Measurements from ENCODE around the gene FRYL.
"Not testable (repeated sequence)": the region's sequence is repeated elsewhere in the genome, so short reads cannot be mapped to it uniquely, and the experiment has no call there.

The FRYL gene

GRCh38 chr4:48653217-48654014 is 126.7 kb downstream of the FRYL start:
- DNase-seq, result no peak

GRCh38 chr4:48651914-48652313 is 128.2 kb downstream of the FRYL start:
- DNase-seq, result no peak

DNA sequence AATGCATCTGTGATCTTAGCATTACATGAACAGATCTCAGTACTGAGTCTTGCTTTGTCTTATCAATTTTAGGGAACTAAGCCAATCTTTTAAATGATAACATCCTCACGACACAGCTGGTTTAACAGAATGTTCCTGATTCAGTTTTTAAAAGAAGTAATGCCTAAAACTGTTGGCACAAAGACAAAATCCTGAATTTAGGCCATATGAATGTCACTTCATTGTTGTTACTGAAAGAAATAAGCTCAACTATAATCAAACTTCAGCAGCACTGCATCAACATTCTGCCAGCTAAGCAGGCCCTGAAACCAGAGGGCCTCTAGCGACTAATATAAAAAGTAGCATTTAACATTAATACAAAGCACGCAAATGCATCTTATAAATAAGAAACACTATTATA is 130.6 kb downstream of the FRYL start:
- DNase-seq, result no peak

- DNase-seq, result no peak
These were observed 134.8 kb downstream of the FRYL start for GRCh38 chr4:48645225-48645794.

DNA sequence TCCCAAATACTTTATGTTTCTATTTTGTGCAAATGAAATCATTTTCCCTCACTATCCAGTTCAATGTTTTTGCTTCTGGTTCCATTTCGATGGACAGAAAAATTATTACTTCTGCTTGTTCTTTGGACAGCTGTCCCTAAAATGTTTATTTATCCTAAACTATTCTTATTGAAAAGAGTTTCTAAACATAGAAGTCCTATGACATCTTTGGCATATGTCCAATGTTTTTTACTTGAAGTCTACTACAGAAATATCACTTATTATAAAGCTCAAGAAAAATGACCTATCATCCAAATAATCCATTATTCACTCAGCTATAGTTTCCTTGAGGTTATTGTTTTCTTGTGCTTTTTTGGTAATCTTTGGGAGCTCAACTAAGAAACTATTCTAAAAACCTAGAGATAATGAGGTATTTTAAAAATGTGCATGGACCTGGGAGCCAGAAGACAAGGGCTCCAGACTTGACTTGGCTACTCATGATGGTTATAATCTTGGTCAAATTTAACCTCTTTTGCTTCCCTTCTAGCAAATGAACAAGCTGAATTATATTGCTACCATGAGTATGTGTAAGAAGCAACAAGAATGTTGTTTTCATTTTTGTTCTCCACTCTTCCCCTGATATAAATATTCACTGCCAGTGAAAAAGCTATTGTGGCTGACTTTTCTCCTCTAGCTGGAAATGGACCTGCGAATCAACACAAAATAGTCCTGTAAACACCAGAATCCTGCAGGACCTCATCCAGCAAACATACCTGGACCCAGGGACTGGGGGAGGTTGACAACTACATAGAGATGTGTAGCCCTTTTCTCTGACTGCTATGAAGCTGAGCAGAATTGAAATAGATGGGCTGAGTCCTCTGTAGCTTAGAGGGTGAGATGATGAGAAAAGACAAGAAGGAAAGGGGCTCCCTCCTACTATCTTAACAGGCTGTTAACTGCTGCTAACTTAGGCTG is 137.4 kb downstream of the FRYL start:
- no peak for DNase-seq

- no peak for DNase-seq
These were observed 138.7 kb downstream of the FRYL start for GRCh38 chr4:48641401-48641800.

- DNase-seq, result no peak
These were observed 139.4 kb downstream of the FRYL start for GRCh38 chr4:48640699-48641098.

- DNase-seq, result no peak
These were observed 139.9 kb downstream of the FRYL start for GRCh38 chr4:48640225-48640624.

DNA sequence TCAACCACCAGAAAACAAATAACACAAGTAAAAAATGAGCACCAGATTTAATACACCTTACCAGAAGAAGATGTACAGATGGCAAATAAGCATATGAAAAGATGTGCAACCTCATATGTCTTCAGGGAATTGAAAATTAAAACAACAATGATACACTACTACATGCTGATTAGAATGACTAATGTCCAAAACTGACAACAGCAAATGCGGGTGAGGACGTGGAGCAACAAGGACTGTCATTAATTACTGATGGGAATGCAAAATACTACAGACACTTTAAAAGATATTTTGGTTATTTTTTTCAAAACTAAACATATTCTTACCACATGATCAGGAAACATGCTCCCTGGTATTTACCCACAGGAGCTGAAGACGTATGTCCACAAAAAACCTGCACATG is 140.3 kb downstream of the FRYL start:
- DNase-seq, result no peak

DNA sequence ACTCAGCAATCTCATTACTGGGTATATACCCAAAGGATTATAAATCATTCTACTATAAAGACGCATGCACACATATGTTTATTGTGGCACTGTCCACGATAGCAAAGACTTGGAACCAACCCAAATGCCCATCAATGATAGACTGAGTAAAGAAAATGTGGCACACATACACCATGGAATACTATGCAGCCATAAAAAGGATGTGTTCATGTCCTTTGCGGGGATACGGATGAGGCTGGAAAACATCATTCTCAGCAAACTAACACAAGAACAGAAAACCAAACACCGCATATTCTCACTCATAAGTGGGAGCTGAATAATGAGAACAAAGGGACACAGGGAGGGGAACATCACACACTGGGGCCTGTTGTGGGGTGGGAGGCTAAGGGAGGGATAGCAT is 141.5 kb downstream of the FRYL start:
- not testable (repeated sequence) for DNase-seq

GRCh38 chr4:48636911-48637310 is 143.2 kb downstream of the FRYL start:
- no peak for DNase-seq

- DNase-seq, result no peak
These were observed 144.1 kb downstream of the FRYL start for GRCh38 chr4:48635980-48636379.

DNA sequence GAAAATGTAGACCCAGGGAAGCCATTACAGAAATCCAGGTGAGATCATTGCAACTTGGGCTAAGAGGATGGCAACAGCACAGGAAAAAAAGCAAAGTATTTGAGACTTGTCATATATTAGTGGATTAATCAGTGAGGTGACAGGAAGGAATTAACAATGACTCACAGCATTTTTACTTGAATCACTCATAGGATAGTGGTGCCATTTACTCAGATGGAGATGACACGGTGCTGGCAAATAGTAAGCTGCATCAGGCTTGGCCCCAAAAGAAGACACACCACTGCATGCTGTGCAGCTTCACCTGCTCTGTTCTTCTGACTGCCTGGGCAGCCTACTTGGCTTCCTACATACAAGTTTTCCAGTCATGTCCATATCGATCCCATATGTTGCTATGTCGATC is 144.8 kb downstream of the FRYL start:
- no peak for DNase-seq

DNA sequence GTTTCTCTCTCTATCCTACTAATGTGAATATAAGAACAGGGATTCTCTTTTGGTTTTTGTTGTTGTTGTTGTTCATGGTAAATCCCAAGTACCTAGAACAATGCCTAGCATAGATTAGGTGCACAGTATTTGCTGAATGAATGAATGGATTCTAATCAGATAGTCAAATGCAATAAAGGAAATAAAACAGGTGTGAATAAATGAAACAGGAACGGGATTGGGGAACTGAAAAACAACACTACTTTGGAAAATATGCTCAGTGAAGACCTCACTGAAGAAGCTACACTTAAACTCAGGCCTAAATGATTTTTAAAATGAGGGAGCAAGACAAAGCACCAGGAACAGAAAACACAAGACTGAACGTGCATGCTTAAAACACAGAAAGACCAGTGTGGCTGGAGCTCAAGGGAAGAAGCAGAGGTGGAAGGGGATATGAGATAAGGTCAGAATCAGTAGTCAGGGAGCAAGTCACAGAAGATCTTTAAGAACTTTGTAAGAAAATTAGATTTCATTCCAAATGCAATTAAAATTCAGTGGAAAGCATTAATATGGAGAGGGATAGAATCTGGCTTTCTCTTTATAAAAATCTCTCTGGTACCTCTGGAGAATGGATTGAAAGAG is 145.3 kb downstream of the FRYL start:
- DNase-seq, result no peak

- no peak for DNase-seq
These were observed 146.4 kb downstream of the FRYL start for GRCh38 chr4:48633657-48634056.

- DNase-seq, result no peak
These were observed 150.6 kb downstream of the FRYL start for GRCh38 chr4:48629458-48629857.

DNA sequence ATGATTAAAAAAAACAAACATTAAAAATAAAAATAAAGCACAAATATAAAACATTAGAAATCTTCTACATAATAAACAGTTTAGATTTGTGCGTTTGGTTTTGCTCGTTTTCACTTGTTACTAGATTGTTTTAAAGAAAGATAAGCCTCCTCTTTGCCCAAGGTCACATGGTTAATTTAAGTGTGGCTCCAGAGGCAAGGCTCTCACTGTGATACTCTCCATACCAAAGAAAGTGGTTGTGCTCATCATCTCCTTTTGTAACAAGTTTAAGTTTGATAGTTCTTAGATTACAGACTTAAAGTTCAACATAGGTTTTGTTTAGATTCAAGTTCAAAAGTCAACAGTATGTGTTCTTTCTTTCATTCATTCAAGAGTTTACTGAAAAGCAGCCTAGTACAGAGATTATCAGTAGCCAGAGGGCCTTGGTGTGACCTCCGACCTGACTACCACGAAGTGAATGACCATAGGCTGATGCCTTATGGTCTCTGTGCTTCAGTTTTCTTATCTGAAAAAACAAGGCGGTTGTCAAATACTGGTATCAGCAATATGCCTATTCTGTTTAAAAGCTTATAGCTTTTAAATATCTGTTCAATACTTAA is 156.8 kb downstream of the FRYL start:
- no peak for DNase-seq

GRCh38 chr4:48620831-48621230 is 159.2 kb downstream of the FRYL start:
- DNase-seq, result no peak

DNA sequence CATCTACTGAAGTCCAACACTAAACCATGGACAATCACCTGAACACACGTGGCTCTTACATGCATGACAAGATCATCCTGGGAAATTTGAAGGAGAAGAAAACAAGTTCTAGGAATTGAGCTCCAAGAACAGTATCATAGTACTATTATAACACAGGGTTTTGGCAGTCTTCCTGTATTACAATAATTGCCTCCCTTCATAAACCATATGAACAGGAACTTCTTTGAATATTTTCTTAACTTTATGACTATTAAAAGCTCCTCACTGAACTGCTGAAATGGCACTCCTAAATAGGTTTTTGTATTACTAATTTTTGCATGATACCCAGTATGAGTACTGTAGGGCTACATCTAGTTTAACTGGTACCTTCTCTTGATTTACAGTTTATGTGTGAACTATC is 160.0 kb downstream of the FRYL start:
- no peak for DNase-seq

- DNase-seq, result peak; percentile 61
These were observed 175.6 kb downstream of the FRYL start for GRCh38 chr4:48604527-48604926.

GRCh38 chr4:48604041-48604440 is 176.0 kb downstream of the FRYL start:
- DNase-seq, result no peak

- no peak for DNase-seq
These were observed 176.6 kb downstream of the FRYL start for GRCh38 chr4:48603366-48604003.

Measured in NCI-H187 treated with DMSO at 0.1 percent for 48 hours (cell line).